ENCODE results near the gene EPAS1. TPM values are rescaled to one million over a fixed set of nuclear protein-coding genes. Genes with fewer than 3 reads are reported as not detected.

EPAS1 gene
- total RNA-seq, 1 donor, result 45.6 TPM

GRCh38 chr2:46326231-46326980, 29.2 kb downstream of the EPAS1 start:
- DNase-seq (ENCODE audit: low read depth), result peak; percentile 41
- TF ChIP-seq, protein P1, sequence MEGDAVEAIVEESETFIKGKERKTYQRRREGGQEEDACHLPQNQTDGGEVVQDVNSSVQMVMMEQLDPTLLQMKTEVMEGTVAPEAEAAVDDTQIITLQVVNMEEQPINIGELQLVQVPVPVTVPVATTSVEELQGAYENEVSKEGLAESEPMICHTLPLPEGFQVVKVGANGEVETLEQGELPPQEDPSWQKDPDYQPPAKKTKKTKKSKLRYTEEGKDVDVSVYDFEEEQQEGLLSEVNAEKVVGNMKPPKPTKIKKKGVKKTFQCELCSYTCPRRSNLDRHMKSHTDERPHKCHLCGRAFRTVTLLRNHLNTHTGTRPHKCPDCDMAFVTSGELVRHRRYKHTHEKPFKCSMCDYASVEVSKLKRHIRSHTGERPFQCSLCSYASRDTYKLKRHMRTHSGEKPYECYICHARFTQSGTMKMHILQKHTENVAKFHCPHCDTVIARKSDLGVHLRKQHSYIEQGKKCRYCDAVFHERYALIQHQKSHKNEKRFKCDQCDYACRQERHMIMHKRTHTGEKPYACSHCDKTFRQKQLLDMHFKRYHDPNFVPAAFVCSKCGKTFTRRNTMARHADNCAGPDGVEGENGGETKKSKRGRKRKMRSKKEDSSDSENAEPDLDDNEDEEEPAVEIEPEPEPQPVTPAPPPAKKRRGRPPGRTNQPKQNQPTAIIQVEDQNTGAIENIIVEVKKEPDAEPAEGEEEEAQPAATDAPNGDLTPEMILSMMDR (IDR thresholded peaks at IDR 0.05; ENCODE audit: insufficient read depth, low read length), result no peak
- H3K4me3 ChIP-seq (ENCODE audit: low read depth, low read length), result no peak overlapping the region

GRCh38 chr2:46327627-46328026, 30.4 kb downstream of the EPAS1 start:
- TF ChIP-seq, protein P1 (IDR thresholded peaks at IDR 0.05; ENCODE audit: insufficient read depth, low read length), result no peak
- DNase-seq (ENCODE audit: low read depth), result no peak
- no peak overlapping the region for H3K4me3 ChIP-seq (ENCODE audit: low read depth, low read length)

- no peak overlapping the region for H3K4me3 ChIP-seq (ENCODE audit: low read depth, low read length)
- TF ChIP-seq, protein P1 (IDR thresholded peaks at IDR 0.05; ENCODE audit: insufficient read depth, low read length), result no peak
- DNase-seq (ENCODE audit: low read depth), result no peak
Observed at GRCh38 chr2:46328291-46328690, 31.1 kb downstream of the EPAS1 start.

DNA sequence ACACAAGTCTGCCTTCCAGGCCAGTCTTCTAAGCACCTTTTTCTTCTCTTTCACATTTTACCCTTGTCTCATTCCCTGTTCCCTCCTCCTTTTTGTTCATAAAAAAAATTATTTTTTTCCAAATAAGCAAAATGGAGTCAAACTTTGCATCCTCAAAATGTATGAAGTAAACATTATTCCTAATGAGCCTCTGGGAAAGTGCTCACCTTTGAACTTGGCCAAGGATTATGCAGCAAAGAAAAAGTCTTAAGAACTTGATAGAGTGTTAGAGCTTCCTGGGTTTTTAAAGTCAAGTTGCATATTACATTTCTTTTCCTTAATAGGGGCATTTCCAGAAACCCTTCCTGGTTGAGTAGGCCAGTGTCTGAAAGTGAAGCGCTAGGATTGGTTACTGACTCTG, 31.6 kb downstream of the EPAS1 start:
- DNase-seq (ENCODE audit: low read depth), result no peak
- TF ChIP-seq, protein P1 (IDR thresholded peaks at IDR 0.05; ENCODE audit: insufficient read depth, low read length), result no peak
- no peak overlapping the region for H3K4me3 ChIP-seq (ENCODE audit: low read depth, low read length)

GRCh38 chr2:46329340-46329739, 32.1 kb downstream of the EPAS1 start:
- TF ChIP-seq, protein P1 (IDR thresholded peaks at IDR 0.05; ENCODE audit: insufficient read depth, low read length), result no peak
- H3K4me3 ChIP-seq (ENCODE audit: low read depth, low read length), result no peak overlapping the region
- no peak for DNase-seq (ENCODE audit: low read depth)

DNA sequence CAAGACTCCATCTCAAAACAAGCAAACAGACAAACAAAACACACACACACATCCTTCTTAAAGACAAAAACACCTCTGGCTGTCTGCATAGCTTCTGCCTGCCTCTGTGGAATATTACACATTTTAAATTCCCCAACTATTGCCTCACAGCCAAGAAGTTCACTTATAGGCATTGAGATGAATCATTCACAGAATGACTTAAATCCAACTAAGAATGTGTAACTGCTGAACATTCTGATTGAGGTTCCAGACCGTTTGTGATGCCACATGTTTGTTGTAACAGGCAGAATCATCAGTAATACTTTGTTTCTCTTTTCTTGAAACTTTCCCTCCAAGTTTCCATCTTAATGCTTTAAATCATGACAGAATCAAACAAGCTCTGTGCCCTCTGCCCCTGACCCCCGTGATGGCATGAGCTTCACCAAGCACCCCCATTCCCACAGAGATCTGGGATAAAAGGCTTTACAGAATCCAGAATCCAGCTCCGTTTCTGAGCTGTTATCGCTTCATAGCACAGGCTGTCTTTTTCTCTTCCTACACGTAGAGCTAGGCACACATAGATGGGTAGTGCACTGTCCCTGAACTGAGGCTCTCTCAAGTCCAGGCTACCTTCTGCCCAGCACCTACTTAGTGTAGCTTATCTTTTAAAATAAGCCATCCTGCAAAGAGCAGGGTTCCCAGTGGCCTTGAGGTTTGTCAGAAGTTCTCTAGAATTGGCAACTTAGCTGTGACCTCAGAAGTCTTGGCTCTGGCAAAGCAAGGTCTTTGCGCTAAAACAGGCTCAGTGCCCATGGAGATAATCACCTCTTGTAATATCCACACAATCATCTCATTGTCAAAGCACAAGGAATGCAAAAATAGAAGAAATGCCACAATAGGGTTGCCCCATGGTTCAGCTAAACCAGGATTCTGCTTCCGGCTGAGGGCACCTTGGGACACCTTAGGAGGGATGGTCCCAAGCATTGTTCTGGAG, 32.9 kb downstream of the EPAS1 start:
- no peak overlapping the region for H3K4me3 ChIP-seq (ENCODE audit: low read depth, low read length)
- peak; percentile 85 for DNase-seq (ENCODE audit: low read depth)
- TF ChIP-seq, protein P1 (IDR thresholded peaks at IDR 0.05; ENCODE audit: insufficient read depth, low read length), result no peak

Measured in fibroblast of the aortic adventitia (primary cell).